HG03066 (cell line): ENCODE data around the gene CABLES1.

Experiments
- ATAC-seq: cut with Tn5 transposase; IDR thresholded peaks from one replicate; pipeline ENCODE4 v1.9.1; 2021; ENCODE audit warnings: low read depth; ENCODE audit not compliant: unreplicated experiment

The CABLES1 gene

DNA sequence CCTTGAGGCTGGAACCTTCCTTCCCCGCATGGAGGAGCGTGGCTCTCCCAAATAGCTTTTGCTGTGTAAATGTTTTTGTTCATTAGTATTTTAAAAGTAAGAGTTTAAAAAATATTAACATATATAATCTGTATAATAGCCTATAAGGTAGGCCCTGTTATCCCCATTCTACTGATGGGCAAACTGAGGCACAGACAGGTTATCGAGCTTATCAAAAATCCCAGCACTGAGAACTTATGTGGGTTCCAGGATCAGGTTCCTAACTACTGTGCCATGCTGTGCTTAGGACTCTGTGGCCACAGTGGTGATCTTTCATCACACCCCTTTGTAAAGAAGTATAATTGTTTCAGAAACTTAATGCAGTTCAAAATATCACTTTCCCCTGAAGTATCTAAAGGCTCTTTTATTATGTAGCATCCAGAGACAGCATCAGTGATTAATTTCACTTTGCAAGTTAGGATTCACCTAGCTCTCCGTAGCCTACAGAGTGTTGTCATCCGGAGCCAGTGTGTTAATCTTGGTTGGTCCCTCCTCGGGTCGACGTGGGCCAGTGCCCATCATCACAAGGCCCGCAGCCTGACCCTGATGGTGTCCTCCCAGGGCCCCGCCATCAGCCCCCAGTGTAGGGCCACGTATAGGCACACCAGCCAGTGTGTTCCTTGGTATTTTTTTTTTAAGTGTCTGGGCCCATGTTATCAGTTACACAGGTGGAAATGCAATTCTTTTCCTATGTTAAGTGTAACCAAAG lies 28.7 kb downstream of the CABLES1 start:
- ATAC-seq = no peak

GRCh38 chr18:23165271-23166068 lies 30.2 kb downstream of the CABLES1 start:
- no peak for ATAC-seq

- ATAC-seq = no peak
These were observed 31.7 kb downstream of the CABLES1 start for GRCh38 chr18:23166891-23167541.

- no peak for ATAC-seq
These were observed 34.4 kb downstream of the CABLES1 start for GRCh38 chr18:23169673-23170044.

- ATAC-seq = no peak
These were observed 34.9 kb downstream of the CABLES1 start for GRCh38 chr18:23170137-23170536.

DNA sequence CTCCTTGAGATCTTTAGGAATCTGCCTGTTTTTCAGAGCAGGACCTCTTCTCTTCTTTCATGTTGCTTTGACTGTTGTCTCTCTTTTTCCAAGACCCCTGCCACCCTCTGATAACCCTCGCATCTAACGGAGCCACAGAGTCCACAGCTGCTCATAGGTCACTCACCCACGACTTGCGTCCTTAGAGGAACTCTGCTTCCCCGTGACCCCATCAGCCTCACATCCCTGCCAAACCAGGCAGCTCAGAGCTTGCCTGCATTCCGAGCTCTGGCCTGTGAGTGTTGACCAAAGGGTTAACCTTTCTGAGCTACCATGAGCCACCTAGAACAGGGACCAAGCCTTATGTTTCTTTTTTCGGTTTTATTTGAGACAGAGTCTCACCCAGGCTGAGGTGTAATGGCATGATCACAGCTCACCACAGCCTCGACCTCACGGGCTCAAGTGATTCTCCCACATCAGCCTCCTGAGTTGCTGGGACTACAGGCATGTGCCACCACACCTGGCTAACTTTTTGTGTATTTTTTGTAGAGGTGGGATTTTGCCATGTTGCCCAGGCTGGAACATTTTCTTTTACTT lies 36.4 kb downstream of the CABLES1 start:
- no peak for ATAC-seq

- ATAC-seq = no peak
These were observed 37.5 kb downstream of the CABLES1 start for GRCh38 chr18:23172591-23173380.

GRCh38 chr18:23173912-23174311 lies 38.6 kb downstream of the CABLES1 start:
- ATAC-seq = no peak

DNA sequence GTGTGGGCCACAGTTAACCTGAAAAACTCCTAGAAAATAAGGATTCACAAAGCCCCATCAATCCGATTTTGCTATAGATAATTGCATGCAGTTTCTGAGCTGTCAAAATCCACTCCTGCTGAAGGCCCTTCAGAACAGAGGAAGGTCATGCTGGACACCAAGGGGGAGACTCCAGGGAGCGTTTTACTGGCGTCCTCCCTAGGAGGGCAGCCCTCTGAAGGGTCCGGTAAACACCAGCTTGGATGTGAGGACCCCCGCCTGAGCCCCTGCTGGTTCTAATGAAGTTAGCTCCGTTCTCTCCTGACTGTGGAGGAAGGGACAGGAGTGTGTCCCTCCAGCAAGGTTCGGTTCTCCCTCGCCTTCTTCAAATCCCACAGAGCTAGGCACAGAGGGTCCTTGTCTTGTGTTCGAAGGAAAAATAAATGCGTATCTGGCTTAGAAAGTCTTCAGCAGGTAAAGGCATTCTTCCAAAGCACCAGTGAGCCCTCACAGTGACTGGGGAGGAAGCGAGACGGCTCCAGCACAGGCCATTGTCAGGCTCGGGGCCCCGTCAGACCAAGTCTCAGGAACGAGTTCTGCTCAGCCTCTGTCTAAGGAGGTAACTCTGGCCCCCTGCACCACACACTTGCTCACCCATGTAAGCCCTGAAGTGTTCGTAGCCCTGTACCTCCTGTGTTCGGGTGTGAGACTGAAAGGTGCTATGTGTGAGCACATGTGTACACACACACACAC lies 41.6 kb downstream of the CABLES1 start:
- no peak for ATAC-seq

- no peak for ATAC-seq
These were observed 42.3 kb downstream of the CABLES1 start for GRCh38 chr18:23177433-23178072.

- no peak for ATAC-seq
These were observed 42.9 kb downstream of the CABLES1 start for GRCh38 chr18:23178201-23178600.

DNA sequence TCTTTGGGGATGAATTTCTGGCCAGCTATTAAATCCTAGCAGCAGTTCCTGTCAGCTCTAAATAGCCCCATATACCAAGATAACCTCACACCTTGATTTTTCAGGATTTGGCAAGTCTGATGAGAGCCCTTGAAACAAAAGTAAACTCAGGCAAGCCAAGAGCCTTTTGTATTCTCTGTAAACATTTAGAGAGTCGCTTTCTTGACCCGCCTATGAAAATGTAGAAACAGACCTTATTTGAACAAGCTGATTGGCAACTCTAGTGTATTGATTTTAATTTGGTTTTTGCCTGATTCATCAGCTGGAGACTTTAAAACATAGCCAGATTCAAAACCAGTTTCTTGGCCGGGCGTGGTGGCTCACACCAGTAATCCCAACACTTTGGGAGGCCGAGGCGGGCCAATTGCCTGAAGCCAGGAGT lies 43.4 kb downstream of the CABLES1 start:
- no peak for ATAC-seq

- no peak for ATAC-seq
These were observed 44.1 kb downstream of the CABLES1 start for GRCh38 chr18:23179416-23179815.

GRCh38 chr18:23181547-23181946 lies 46.3 kb downstream of the CABLES1 start:
- ATAC-seq = no peak

DNA sequence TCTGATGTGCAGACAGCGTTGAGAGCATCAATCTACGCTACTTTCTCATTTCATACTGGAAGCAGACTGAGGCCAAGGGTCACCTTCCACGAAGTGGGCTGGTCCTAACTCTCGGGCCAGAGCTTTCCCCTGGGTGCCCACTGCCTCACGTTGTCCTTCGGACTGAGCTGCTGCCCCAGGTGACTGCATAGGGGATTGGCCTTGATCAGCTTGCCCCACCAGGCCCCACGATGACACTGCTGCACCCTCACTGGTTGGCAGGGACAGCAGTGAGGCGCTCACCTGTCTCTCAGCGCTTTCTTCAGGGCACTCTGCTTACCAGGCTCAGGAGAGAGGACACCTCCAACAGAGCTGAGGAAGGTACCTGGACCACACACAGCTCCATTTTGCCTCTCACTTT lies 47.3 kb downstream of the CABLES1 start:
- ATAC-seq = no peak

DNA sequence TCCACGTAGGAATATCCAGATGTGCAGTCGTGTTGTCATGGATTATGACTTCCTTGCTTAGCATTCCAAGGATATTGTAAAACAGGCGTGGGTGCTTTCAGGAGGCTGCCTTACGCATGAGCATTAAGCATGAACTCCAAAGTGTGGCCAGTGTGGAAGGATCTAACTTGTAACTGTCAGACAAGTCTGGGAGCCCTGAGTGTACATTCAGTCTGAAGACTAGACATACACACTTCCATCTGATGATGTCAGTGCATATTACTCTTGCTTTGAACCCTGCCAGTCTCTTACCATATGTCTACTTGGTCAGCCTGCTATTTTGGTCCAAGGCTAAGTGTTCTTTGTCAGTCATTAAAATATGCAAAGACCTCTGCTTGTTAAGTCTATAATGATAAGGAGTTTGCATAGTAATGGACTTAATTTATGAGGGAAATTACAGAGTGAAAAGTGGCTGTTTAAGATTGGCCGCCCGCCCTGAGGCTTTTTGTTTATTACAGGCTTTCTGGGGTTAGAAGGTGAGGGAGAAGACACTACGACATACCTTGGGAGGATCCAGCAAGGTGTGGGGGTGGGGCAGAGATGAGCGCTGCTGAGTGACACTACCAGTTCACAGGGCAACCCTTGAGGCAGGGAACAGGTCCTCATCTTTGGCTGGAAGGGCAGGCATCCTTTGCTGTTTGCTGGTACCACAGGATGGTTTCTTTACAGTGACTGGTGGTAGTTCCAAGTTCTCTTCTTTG lies 48.3 kb downstream of the CABLES1 start:
- no peak for ATAC-seq

GRCh38 chr18:23186781-23187180 lies 51.5 kb downstream of the CABLES1 start:
- no peak for ATAC-seq

DNA sequence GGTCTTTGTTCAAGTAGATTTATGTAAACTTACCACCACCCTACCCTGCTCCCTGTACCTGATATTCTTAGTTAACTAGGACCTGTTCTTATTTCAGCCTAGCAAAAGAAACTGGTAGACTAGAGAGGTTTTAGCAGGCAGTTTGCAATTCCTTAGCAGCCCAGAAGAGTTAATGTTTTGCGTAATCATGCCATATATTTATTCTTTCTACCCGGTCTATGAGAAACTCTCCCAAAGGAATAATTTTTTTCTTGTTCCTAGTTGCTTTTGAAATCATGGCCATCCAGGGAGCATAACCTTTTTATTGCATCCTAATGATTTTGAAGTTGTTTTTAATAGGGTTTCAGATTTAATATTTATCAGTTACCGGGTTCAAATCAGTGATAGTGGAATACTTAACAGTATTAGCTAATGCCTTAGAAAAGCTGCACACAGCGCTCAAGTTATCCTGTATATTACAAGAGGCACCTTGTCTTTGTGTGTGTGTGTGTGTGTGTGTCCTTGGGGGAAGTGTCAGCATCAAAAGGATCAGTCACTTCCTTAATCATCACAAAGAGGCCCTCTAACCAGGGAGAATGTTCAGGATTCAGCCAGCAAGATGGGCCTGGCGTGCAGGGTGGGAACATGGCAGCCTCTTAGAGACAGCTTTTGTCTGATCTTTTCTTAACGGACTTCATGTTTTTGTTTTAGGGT lies 52.9 kb downstream of the CABLES1 start:
- no peak for ATAC-seq
